Measurements from ENCODE around the gene MED22. TPM values are rescaled to one million over a fixed set of nuclear protein-coding genes. Genes with fewer than 3 reads are reported as not detected.
"Not testable (repeated sequence)": the region's sequence is repeated elsewhere in the genome, so short reads cannot be mapped to it uniquely, and the experiment has no call there.

The MED22 gene
- total and polyA plus RNA-seq, 8 donors: 6.2 to 14.8 (median 10.5) TPM

- H3K9me3 ChIP-seq: no peaks in the 10 kb centered on the region
- DNase-seq (peak in 2 of 6 donors; percentile 12 to 21), FAIRE-seq (no peak), ATAC-seq (no peak)
- TF ChIP-seq CTCF (IDR thresholded peaks at IDR 0.05): no peak
- no peak overlapping the region for H3K4me3 ChIP-seq
- intact Hi-C loops (cut with DNase I): no loop called here
- H3K36me3 ChIP-seq: peaks cover 0 to 22% (median 12%) of the 10 kb centered on the region in 3 donors
- H3K4me1 ChIP-seq: no peaks in the 10 kb centered on the region
- WGBS, 2 donors: 88 to 90% methylated on average over 10 of the region's 10 CpGs
- H3K27ac ChIP-seq: no peak overlapping the region
- H3K27me3 ChIP-seq: no peaks in the 10 kb centered on the region
Measured at GRCh38 chr9:133327834-133328484, 20.0 kb downstream of the MED22 start.

DNA sequence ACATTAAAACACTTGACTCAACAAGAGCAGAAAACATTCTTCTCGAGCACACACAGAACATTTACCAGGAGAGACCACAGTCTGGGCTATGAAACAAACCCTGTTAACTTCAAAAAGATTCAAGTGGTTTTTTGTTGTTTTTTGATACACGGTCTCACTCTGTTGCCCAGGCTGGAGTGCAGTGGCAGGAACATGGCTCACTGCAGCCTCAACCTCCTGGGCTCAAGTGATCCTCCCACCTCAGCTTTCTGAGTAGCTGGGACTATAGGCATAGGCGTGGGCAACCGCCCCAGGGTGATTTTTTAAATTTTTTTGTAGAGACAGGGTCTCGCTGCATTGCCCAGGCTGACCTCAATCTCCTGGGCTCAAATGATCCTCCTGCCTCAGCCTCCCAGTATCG lies 20.9 kb downstream of the MED22 start:
- H3K4me3 ChIP-seq; ATAC-seq; H3K27ac ChIP-seq; H3K9me3 ChIP-seq; FAIRE-seq; H3K4me1 ChIP-seq; intact Hi-C loops (cut with DNase I); DNase-seq; H3K27me3 ChIP-seq: not testable (repeated sequence)
- peaks cover 0 to 13% (median 9%) of the 10 kb centered on the region in 3 donors for H3K36me3 ChIP-seq
- 87 to 89% methylated on average over 6 of the region's 6 CpGs for WGBS, 2 donors

DNA sequence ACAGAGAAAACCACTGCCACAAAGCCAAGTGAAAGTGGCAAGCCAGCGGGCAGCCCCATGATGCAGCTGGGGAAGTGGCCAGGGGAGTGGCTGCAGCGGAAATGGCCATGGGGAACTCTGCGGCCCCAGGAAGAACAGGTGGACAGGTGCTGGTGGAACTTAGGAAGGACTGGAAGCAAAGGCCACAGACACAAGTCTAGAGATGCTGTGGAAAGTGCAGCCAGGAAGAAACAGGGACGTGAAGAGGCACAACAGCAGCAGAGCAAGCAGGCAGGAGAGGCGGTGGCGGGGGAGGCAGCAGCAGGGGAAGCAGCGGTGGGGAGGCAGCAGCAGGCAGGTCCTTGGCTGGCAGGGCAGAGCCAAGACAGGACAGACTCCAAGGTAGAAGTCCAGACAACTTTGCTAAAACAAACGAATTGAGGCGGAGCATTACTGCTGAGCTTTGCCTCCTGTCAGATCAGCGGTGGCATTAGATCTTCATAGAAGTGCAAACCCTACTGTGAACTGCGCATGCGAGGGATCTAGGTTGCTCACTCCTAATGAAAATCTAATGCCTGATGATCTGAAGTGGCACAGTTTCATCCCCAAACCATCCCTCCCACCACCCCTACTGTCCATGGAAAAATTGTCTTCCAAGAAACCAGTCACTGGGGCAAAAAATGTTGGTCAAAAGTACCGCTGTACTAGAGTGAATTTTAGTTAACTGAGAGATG lies 23.8 kb downstream of the MED22 start:
- intact Hi-C loops (cut with DNase I): no loop called here
- Histone ChIP-seq H3K36me3 (no peaks in the 10 kb centered on the region), H3K9me3 (no peaks in the 10 kb centered on the region), H3K4me3 (no peak overlapping the region), H3K27me3 (no peaks in the 10 kb centered on the region), H3K4me1 (no peaks in the 10 kb centered on the region), H3K27ac (no peak overlapping the region)
- ATAC-seq (no peak), FAIRE-seq (no peak), DNase-seq (no peak)
- WGBS, 2 donors: 79 to 82% methylated on average over 13 of the region's 13 CpGs
- TF ChIP-seq CTCF (IDR thresholded peaks at IDR 0.05): no peak

DNA sequence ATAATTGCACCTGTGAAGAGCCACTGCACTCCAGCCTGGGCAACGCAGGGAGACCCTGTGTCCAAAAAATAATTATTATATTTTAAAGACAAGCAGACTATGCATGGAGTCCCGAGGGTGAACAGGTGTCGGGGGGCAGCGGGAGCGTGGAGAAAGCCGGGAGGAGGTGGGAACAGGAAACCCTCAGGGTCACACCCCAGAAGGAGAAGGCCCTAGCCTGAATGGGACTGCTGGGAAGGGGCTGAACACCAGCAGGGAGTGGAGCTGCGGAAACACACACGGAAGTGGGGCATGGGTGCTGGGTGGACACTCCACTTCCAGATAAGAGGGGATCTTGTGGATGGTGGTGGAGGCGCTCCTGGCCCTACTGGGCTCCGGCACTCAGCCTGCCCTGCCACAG lies 24.7 kb downstream of the MED22 start:
- no peak overlapping the region for H3K4me3 ChIP-seq
- ATAC-seq (no peak), DNase-seq (no peak), FAIRE-seq (no peak)
- no peak overlapping the region for H3K27ac ChIP-seq
- intact Hi-C loops (cut with DNase I): no loop called here
- H3K36me3 ChIP-seq: no peaks in the 10 kb centered on the region
- no peaks in the 10 kb centered on the region for H3K9me3 ChIP-seq
- no peaks in the 10 kb centered on the region for H3K4me1 ChIP-seq
- H3K27me3 ChIP-seq: no peaks in the 10 kb centered on the region
- WGBS, 2 donors: 76 to 80% methylated on average over 10 of the region's 10 CpGs
- no peak for TF ChIP-seq CTCF (IDR thresholded peaks at IDR 0.05)

DNA sequence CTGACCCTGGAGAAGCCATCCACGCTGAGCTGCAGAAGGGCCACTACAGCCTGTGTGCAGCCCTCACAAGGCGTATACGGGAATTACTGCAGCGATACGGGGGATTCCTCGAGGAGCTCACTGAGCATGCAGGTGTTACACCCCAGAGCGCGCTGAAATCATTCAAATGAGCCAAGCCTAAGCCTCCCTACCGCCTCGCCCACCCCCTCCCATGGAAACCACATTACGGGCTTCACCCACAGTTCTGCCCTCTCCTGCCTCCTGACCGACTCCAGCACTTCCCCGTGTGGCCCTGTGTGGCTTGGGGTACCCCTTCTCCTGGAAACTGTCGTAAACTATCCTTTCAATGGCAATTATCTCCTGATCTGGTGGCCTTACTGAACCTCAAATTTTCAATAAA lies 25.2 kb downstream of the MED22 start:
- Histone ChIP-seq H3K9me3 (no peaks in the 10 kb centered on the region), H3K36me3 (no peaks in the 10 kb centered on the region), H3K4me1 (no peaks in the 10 kb centered on the region), H3K27ac (no peak overlapping the region), H3K27me3 (no peaks in the 10 kb centered on the region), H3K4me3 (no peak overlapping the region)
- DNase-seq: no peak
- no peak for ATAC-seq
- no peak for TF ChIP-seq CTCF (IDR thresholded peaks at IDR 0.05)
- 70 to 82% methylated on average over 14 of the region's 14 CpGs for WGBS, 2 donors
- FAIRE-seq: no peak
- intact Hi-C loops (cut with DNase I): no loop called here
